SK-MEL-5 (cell line): Measurements from ENCODE around the gene RTN3. TPM values are rescaled to one million over a fixed set of nuclear protein-coding genes. Genes with fewer than 3 reads are reported as not detected.
A peak's percentile ranks its signal among the peaks of the same experiment; 100 is the strongest.

ENCODE experiments used
- DNase-seq: peaks from one replicate; pipeline ENCODE4 v3.0.0-alpha.2; 2016; ENCODE audit warnings: low read depth, low spot score
- in situ Hi-C: cut with HindIII; loops from 2 replicates; pipeline ENCODE4 v1.10.0; 2016; ENCODE audit warnings: low sequenced_read_pairs, high pct_unique_total_duplicates, low pct_unique_long_range_greater_than_20kb
- small RNA-seq, 2 experiments: library from RNA; depleted of rRNA; stranded (forward); fragments of <200 nt; gene quantifications; one replicate each; pipeline ENCODE3, GENCODE V24; 2014
- total RNA-seq: library from RNA; depleted of rRNA; stranded (reverse); fragments of >200 nt; shearing (Covaris generic); gene quantifications from 2 replicates; pipeline ENCODE4 v1.2.3, GENCODE V29; 2014; rRNA removed

The RTN3 gene
- total RNA-seq, 1 experiment from 2014 or later, result 36.4 TPM

GRCh38 chr11:63779039-63779438 lies 97.7 kb downstream of the RTN3 start:
- peak; percentile 6 for DNase-seq
- in situ Hi-C loops, result no loop called here

DNA sequence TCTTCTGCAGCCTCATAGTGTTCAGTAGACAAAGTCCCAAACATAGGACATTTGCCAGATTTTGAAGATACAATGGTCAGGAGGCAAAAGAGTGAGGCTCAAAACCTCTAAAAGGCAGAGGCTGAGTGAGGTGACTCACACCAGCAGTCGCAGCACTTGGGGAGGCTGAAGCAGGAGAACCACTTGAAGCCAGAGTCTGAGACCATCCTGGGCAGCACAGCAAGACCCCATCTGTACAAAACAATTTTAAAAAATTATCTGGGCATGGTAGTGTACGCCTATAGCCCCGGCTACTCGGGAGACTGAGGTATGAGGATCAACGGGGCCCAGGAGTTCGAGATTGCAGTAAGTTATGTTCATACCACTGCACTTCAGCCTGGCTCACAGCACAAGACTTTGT lies 101.4 kb downstream of the RTN3 start:
- DNase-seq, result no peak
- in situ Hi-C loops, result no loop called here

GRCh38 chr11:63783925-63784592 lies 102.8 kb downstream of the RTN3 start:
- DNase-seq, result no peak
- in situ Hi-C loops, result no loop called here

GRCh38 chr11:63785823-63786222 lies 104.5 kb downstream of the RTN3 start:
- in situ Hi-C loops, result no loop called here
- no peak for DNase-seq

GRCh38 chr11:63791495-63792167 lies 110.3 kb downstream of the RTN3 start:
- in situ Hi-C loops, result no loop called here

DNA sequence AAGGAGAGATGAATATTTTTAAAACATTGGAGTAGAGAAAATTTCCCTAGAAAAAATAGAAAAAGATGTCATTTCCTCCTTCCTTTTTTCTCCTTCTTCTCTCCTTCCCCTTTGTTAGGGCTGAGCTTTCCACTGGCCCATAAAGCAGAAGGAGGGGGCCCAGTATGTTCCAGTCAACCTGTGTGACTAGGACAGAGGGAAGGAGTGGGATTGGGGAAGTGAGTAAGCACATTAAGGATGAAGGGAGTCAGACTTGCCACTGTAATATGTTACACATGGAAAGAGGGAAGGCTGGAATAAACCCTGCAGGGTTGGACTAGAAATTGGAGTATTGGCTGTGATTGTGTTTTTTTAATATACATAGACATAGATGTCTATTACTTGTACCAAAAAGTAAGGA lies 111.9 kb downstream of the RTN3 start:
- no peak for DNase-seq
- in situ Hi-C loops, result no loop called here

More at GRCh38 chr11:63791495-63792167, 110.3 kb downstream of the RTN3 start:
- no peak for DNase-seq

GRCh38 chr11:63795066-63795465 lies 113.8 kb downstream of the RTN3 start:
- in situ Hi-C loops, result no loop called here
- DNase-seq, result no peak

- DNase-seq, result no peak
- in situ Hi-C loops, result no loop called here
Measured at GRCh38 chr11:63800921-63801320, 119.6 kb downstream of the RTN3 start.

- in situ Hi-C loops, result no loop called here
- no peak for DNase-seq
Measured at GRCh38 chr11:63802637-63803414, 121.5 kb downstream of the RTN3 start.

DNA sequence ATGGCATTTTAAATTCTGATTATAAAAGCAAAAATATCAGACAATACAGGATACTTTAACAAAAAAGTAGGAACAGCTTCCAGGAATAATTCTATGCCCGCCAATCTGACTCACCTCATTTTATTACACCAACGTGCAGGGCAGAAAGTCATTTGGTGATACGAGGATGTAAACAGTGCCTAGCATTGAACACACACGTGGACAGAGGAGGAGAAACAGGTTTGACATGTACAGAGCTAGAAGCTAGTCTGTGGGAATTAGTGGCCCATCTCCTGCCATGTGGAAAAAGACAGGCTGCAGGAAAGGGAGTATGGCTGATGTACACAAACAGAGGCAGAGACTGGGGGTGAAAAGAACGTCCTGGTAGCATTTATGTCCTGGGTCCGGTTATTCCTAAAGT lies 123.0 kb downstream of the RTN3 start:
- DNase-seq, result no peak
- in situ Hi-C loops, result no loop called here

GRCh38 chr11:63805844-63806415 lies 124.6 kb downstream of the RTN3 start:
- no peak for DNase-seq
- in situ Hi-C loops, result no loop called here

Small RNA genes within 50 kb of the gene (small RNA-seq; reads per million reads assigned to genes)
- gene AP000753.3, result 0 reads per million in 2 experiments
- gene RN7SL596P, result 0 reads per million in 2 experiments

Other genes starting within 250 kb of the RTN3 start
- 0.21 TPM in 1 of 2 replicates, not detected in the other for gene PLAAT5, start 190.3 kb upstream of the RTN3 start, total RNA-seq
- gene LGALS12, start 175.4 kb upstream of the RTN3 start, total RNA-seq, result not detected in 2 replicates
- not detected in 2 replicates for gene PLAAT4, start 144.7 kb upstream of the RTN3 start, total RNA-seq
- gene PLAAT2, start 118.1 kb upstream of the RTN3 start, total RNA-seq, result not detected in 2 replicates
- gene PLAAT3, start 67.1 kb upstream of the RTN3 start, total RNA-seq, result 3.5 and 4.6 TPM in 2 replicates
- gene ATL3, start 10.1 kb upstream of the RTN3 start, total RNA-seq, result 39.5 and 44.0 TPM in 2 replicates
- 5.4 and 7.3 TPM in 2 replicates for gene ZFTA, start 87.3 kb downstream of the RTN3 start, total RNA-seq
- 15.0 and 17.7 TPM in 2 replicates for gene SPINDOC, start 132.0 kb downstream of the RTN3 start, total RNA-seq
- 7.8 and 11.2 TPM in 2 replicates for gene MARK2, start 157.6 kb downstream of the RTN3 start, total RNA-seq
- 0.63 and 0.80 TPM in 2 replicates for gene RCOR2, start 235.7 kb downstream of the RTN3 start, total RNA-seq